Stimulated activated CD8-positive, alpha-beta memory T cell treated with anti-CD3 and anti-CD28 coated beads, Interleukin-4, amount 100 ng/mL, for 48 hours (primary cell): ENCODE results near the gene TST.

ENCODE experiments used
- DNase-seq: peaks from one replicate; pipeline ENCODE4 v3.0.0-alpha.2; 2020

Gene TST

DNA sequence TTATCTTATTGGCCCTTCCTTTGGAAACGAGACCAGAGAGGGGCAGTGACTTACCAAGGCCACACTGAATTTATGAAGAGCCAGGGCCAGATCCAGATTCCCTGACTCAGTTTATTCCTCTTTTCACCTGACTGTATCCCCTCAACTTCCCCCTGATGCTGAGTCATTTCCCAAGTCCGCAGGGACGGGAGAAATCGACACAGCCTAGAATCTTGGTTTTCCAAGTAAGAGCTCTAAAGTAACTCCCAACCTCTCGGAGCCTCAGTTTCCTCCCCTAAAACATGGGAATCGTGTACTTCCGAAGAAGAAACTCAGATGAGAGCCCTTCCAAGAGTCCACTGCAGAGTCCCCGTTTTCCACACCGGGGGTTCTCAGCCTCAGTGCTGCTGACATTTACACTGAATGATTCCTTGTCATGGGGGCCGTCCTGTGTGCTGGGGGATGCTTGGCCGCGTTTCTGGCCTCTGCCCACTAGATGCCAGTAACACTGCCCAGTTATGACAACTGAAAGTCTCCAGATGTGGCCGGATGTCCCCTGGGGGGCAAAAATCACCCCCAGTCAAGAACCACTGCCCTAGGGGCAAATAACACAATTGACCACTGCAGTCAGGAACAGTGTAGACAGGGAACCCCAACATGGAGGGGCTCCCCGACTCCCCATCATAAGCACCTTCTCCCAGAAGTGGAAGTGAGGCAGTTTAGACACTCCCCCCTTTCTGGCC lies 11.5 kb upstream of the TST start:
- DNase-seq: no peak

DNA sequence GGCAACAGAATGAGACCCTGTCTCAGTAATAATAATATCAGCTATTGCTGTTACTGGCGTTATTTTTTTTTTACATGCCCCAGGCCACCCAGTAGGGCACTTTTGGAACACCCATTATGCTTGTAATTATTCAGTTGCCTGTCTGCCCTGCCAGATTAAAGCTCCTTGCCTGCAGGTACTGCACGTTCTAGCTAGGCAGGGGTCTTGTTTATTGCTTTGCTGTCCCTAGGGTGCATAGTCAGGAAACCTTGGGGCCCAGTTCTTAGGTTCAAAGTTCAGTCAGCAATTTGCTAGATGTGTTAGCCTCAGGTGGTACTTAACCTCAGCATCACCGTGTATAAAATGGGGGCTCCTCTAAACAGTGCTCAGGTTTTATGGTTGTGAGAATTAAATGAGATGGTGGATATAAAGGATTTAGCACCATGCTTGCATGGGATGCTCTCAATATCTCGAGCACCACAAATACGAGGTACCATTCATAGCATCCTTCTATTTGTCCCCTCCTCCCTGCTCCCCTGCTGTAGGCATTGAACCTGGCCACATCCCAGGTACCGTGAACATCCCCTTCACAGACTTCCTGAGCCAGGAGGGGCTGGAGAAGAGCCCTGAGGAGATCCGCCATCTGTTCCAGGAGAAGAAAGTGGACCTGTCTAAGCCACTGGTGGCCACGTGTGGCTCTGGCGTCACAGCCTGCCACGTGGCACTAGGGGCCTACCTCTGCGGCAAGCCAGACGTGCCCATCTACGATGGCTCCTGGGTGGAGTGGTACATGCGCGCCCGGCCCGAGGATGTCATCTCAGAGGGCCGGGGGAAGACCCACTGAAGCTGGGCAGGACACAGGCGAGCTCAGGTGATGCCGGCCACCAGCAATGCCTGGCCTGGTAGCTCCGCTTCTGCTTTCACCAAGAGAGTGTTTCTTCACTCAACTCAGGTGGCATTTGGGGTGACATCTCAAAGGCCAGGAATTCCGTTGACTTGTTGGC lies 9.7 kb upstream of the TST start:
- DNase-seq: no peak

DNA sequence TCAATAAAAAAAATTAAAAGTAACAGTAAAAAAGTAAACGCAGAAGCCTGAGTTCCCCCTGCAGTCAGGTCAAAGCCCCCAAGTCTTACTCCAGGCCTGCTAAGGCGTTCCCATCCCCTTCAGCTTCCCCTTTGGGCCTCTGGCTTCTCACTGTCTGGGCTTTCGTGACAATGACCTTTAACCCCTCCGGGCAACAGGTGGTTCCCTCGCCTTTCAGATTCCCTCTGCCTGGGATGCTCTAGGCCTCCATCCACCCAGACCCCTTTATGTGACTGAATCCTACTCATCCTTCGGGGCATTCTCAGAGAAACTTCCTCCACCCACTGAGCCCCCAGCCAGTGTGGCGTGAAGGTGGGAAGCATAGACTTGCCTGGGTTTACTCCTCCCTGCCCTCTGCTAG lies 8.3 kb upstream of the TST start:
- DNase-seq: no peak

DNA sequence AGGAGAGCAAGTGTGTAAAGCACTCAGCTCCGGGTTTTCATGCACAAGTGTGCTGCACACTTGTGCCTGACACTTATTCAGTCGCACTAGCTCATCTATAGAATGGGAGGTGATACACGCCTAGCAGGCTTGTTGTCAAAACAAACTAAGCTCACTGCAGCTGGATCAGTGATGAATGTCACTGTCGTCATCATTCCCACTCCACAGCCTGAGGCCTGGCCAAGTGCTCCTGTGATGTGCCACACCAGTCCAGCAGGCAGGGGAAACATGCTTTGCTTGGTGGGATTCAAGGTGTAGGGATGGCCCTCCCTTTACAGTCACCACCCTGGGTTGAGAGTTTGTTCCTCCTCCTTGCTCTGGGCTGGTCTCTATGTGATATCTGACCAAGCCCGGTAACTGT lies 7.1 kb upstream of the TST start:
- no peak for DNase-seq

DNA sequence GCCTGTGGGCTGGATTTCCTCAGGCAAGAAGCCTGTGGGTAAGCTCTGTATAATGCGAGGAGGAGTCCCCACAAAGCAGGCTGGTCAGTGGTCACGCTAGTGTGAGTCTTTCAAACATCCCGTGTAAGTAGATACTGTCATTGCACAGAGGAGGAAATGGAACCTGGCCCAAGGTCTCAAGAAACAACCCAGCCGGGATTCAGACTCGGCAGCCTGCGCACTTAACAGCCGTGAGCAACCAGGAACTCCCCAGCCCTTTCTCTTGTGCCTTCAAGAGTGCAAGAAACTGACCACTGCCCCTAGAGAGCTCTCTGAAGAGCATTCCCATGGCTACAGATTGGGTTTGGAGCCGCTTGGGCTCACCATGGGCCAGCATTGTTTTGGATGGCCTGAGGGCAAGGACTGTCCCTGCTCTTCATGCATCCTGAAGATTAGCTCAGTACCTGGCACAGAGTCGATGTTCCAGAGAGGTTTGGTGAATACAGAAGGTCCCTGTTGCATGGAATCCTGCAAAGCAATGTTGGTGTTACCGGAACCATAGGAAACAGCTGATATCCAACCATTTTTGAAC lies 6.3 kb upstream of the TST start:
- DNase-seq: no peak

DNA sequence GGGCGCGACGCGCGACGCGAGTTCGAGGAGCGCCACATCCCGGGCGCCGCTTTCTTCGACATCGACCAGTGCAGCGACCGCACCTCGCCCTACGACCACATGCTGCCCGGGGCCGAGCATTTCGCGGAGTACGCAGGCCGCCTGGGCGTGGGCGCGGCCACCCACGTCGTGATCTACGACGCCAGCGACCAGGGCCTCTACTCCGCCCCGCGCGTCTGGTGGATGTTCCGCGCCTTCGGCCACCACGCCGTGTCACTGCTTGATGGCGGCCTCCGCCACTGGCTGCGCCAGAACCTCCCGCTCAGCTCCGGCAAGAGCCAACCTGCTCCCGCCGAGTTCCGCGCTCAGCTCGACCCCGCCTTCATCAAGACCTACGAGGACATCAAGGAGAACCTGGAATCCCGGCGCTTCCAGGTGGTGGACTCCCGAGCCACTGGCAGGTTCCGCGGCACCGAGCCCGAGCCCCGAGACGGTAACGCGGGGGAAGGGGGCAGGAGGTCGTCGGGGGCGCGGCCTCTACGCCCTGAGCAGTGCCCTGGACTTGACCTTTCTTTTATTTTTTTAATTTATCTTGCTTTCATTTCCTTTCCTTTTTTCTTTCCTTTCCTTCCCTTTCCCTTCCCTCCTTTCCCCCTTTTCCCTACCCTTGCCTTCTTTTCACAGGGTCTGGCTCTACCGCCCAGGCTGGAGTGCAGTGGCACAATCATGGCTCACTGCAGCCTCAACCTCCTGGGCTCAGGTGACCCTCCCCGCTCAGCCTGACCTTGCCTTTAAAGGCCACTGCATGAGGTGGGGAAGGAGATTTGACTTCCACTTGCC lies 5.3 kb upstream of the TST start:
- no peak for DNase-seq

DNA sequence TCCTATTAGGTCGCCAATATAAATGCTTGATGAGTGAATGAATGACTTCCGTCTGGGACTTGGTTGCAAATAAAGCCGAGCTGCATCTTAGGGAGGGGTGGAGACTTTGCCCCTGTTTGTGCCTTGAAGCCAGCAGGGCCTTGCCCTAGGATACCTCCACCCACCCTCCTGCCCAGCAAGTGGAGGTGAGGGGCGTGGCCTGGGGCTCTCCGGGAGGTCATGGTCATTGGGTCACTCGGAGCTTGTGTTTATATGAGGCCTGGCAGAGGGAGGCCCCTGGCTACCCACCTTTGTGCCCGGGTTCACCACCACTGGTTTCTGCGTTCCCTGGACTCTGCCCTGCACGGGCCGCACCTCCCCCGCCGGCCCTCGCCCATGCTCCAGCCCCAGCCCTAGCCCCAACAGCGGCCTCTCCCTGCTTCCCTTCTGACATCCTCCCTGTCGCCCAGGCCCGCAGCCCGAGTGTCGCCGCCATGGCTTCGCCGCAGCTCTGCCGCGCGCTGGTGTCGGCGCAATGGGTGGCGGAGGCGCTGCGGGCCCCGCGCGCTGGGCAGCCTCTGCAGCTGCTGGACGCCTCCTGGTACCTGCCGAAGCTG lies 4.6 kb upstream of the TST start:
- DNase-seq: no peak

DNA sequence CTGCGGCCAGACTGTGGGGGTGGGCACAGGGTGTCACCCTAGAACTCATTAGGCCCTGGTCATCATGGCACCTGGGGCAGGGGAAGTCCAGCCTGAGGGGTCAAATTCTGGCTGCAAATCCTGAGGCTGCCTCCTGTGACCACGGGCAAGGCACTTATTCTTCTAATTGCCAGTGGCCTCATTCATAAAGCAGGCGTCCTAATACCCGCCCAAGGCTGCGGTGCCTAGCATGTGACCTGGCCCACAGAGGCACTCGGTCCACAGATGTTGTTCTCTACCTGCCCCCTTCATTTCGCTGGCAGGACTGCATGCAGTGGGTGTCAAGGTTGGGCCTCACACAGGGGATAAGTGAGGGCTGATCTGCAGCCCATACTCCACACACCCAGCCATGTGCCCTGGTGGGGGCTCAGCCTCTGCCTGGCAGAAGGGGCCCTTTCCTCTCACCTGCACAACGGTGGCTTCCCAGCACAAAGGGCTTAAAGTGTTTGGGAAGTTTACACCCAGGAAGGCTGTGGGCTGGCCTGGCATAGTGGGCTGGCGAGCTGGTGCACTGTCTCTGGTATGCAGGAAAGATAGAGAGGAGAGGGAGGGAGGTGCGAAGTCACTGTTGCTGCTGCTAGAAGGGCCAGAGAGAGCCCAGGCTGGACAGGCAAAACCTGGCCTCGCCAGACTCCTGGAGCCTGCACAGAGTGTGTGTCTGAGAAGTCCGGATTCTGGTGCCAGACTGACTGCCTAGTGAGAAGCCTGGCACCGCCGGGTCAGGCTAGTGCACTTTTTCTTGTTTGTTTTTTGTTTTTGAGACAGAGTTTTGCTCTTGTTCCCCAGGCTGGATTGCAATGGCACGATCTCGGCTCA lies 3.5 kb upstream of the TST start:
- DNase-seq: no peak

DNA sequence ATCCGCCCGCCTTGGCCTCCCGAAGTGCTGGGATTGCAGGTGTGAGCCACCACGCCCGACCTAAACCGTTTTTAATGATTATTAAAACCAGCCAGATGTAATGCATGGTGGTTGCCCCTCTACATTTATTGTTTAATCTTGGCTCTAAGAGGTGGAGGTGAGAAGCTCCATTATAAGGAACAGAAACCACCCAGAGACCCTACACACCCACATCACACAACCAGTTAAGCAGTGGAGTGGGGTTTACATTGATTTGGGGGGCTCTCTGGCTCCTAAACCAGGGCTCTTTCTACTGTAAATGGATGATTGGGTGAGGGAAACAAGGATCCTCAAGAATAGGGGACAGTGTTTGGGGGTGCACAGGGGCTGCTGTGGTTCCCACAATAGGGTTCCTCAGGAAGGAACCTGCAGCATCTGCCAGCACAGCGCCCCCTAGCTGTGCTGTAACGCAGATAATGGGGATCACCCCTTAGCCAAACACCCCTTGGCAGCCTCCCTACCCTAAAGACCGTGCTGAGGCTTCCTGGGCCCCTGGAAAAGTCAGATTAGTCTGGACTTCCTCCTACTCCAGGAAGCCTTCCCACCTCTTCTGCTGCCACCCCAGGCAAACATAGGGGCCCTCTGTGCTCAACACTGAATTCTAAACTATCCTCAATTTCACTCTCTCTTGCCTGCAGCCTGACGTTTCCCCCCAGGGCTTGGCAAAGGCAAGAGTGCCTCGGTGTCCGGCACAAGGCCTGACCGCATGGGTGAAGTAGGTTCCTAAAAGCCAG lies 2.6 kb upstream of the TST start:
- peak; percentile 77 for DNase-seq

DNA sequence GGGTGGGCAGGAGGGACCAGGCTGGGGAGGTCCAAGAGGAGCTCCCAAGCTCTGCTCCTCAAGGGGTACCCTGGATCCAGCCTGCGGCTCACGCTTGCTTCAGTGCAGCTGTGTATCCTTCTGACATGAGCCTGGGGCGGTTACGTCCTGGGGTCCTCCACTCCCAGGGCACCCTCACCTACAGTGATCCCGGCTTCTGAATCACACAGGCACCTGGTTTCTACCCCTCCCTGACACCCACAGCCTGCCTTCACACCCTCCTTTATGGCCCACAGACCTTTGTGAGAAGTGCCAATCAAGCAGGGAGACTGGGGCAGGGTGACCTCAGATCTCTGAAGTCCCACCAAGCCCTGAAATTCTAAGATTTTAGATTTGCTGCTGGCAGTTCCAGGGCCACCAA lies 1.8 kb upstream of the TST start:
- DNase-seq: no peak

DNA sequence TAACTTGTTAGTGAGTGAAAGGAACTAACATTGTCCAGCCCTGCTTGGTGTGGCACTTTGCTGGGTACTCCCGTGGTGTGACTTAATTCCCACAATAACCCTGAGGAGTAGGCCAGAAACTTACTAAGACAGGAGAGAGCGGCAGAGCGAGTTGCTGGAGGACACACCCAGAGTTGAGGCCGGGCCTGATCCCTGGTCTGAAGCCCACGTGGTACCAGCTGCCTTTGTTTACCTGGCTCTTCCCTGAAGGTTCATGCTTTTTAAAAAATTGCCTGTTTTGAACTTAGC lies 889 bp upstream of the TST start:
- DNase-seq: no peak

DNA sequence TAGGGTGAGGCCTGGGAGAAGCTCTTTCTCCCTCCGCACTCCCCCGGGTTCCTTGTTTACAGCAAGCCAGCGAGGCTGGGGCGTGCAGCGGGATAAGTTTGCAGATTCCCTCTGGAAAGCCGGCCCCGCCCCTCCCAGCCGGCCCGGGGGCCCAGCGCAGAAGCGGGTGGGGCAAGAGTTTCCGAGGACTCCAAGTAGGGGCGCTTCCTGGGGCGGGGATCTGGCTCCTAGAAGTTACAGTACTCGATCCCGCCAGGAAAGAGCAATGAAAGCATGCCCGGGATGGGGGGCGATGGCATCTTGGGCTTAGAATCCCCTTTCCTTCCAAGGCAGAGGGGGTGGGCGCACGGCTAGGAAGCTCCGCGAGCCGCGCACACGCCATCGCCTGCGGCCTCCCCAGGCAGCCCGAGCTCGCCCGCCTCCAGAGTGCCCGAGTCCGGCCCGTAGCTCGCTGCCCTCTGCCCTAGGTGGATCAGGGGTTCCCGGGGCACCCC lies 385 bp downstream of the TST start:
- DNase-seq: no peak

DNA sequence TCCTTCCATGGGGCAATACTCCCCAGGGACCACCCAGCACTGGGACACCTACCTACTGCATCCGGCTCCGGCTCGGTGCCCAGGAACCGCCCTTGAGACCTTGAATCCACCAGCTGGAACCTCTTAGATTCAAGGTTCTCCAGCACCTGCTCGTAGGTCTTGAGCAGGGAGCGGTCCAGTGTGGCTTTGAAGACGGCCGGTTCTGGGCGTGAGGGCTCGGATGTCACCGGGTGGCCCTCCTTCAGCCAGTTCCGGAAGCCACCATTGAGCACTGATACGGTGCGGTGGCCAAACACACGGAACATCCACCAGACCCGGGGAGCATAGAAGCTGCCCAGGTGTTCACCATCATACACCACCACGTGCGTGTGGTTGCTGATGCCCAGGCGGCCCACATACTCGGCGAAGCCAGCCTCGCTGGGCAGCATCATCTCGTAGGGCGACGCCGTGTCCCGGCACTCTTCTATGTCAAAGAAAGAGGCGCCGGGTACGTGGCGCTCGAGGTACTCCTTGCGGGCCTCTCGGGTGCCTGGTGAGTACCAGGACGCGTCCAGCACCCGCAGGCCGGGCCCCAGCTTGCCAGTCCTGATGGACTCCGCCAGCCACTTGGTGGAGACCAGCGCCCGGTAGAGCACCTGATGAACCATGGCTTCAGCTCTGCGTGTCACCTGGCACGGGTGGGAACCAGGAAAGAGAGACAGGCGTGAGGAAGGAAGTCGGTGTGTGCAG lies 997 bp downstream of the TST start:
- DNase-seq: no peak

DNA sequence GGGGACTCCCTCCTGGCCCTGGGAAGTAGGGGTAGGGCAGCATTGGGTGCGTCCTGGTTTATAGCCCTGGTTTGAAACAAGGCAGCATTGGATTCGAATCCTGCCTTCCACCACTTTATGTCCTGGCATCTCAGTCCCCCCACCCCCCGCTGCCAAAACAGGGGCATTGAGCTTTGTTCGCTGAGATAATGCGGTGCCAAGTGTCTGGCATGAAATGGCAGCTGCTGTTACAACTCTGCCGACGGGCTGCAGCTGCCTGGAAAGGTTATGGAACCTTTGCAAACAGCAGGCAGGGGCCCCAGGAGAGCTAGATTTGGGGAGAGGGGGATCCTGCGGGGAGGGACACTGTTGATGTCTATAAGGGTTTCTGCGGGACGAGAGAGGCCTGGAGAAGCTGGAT lies 1.9 kb downstream of the TST start:
- DNase-seq: no peak

DNA sequence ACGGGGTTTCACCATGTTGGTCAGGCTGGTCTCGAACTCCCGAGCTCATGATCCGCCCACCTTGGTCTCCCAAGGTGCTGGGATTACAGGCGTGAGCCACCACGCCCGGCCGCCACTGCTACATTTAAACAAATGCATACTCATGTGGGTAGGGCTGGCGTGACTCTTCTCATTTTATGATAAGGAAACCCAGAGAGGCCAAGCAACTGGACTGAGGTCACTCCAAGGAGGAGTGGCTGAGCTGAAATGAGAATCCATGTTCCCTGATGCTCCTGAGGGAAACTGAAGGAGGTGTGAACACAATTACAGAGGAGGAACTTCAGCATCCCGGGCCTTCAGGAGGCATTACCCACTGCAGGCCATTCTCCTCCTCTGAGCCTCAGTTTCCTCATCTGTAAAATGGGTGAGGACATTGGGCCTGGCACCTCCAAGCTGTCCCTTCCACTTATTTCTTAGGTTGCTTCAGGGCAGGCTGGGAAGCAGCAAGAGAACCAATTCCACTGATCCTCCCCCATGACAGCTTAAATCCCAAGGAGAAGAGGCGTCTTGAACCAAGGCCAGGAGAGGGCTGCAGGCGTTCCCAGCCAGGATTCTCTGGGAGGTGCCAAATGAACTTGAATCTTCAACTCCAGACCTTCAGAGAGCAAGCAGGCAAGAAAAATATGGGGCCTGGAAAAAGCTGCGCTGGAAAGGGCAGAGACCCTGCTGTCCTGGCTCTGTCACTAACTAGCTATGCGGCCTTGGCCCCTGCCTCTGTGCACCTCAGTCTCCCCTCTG lies 2.9 kb downstream of the TST start:
- no peak for DNase-seq

DNA sequence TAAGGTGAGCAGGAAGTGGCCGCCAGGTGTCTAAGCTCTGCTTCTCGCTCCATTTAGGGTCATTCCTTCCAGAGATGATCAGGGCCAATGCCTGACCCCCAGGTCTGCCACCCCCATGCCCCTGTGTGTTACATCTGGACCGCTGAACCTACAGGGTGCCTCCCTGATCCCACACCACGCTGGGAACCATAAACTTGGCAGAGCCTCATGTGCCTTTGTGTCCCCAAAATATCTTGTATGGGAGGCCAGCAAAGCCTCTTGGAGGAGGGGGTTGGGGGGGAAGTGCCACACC lies 3.7 kb downstream of the TST start:
- DNase-seq: no peak

DNA sequence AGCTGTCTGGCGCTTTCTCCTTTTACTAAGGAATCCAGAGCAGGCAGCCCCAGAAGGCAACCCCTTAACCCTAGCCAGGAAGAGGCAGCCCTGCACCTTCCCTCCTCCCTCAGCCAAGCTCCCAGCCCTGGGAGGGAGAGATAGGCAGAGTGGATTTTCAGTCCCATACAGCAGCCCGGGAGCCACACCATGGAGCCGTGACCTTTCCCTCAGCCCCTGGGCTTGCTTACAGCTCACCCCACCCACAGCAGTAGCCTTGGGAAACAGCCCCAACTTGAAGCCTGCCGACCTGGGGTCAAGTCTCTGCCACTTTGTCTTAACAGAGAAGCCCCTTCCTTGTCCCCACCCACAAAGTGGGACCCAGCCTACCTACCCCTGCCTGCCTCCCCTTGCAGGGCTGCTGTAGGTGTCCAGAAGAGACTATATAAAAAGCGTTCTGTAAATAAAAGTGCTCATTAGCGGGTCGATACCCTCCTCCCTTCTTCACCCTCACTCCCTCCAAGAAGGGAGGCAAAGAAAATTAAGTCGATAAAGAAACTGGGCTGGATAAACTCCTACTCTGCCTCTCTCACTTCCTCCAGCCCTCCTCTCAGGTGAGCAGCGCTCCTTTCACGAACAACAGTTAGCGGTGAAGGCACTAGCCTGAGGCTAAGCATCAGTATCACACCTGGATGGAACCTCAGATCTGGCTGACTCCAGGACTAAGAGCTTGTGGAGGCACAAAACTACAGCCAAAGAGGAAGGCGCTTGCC lies 4.2 kb downstream of the TST start:
- DNase-seq: no peak

DNA sequence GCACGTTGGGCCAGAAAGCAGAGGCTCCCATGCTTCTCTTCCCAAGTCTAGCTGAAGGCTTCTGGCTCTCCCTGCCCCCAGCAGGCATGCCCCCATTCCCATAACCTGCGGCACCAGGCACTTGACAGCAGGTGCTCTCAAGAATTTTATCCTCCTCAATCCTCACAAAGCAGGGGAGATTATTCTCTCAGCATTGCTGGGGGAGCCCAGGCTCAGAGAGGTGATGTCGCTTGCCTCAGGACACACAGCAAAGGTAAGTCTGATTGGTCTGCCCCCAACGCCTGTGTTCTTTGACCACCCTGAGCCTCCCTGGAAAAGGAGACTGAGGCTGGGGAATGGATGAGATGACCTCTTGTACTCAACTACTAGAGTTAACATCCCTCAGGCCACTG lies 4.8 kb downstream of the TST start:
- no peak for DNase-seq

DNA sequence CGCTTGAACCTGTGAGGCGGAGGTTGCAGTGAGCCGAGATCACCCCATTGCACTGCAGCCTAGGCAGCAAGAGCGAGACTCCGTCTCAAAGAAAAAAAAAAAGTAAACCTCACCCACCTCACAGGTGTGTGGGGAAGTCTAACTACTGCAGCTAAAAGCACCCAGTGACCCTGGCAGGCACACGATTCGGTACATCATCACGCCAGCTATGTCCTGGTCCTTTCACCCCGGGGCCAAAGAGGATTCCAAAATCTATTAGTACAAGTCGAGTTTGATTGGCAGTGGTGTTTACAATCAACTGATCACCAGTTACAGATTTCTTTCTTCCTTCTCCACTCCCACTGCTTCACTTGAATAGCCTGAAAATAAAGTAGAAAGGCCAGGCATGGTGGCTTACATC lies 6.3 kb downstream of the TST start:
- DNase-seq: no peak
